Activated CD4-positive, alpha-beta memory T cell treated with anti-CD3 and anti-CD28 coated beads, Interleukin-2, amount 10 ng/mL, durations not matched to agents 7 days and 5 days (primary cell): ENCODE results near the gene MADCAM1. TPM values are rescaled to one million over a fixed set of nuclear protein-coding genes. Genes with fewer than 3 reads are reported as not detected.

Experiments used
- CTCF ChIA-PET: fragments of 350-600 bp; sonication (Branson Sonifier 250); formaldehyde crosslinking; loops from one replicate; lab custom pipeline; 2021; ENCODE audit warnings: antibody characterized with exemption, inconsistent platforms; lab: Charles Lee
- POLR2A ChIA-PET: fragments of 350-600 bp; sonication (Branson Sonifier 250); formaldehyde crosslinking; loops from one replicate; lab custom pipeline; 2021; ENCODE audit warnings: antibody characterized with exemption; lab: Charles Lee
- DNase-seq: peaks from one replicate; pipeline ENCODE4 v3.0.0-alpha.2; 2020
- H3K27ac Mint-ChIP-seq: one replicate; pipeline ENCODE4 v1.8.0; 2021; ENCODE audit warnings: mild to moderate bottlenecking, mixed read lengths
- H3K27me3 Mint-ChIP-seq: one replicate; pipeline ENCODE4 v1.8.0; 2021; ENCODE audit warnings: mixed read lengths
- H3K36me3 Mint-ChIP-seq: one replicate; pipeline ENCODE4 v1.8.0; 2021; ENCODE audit warnings: low read depth, mixed read lengths
- H3K4me1 Mint-ChIP-seq: one replicate; pipeline ENCODE4 v1.8.0; 2021; ENCODE audit warnings: mixed read lengths
- H3K4me3 Mint-ChIP-seq: one replicate; pipeline ENCODE4 v1.8.0; 2021; ENCODE audit warnings: mild to moderate bottlenecking, mixed read lengths
- H3K9me3 Mint-ChIP-seq: one replicate; pipeline ENCODE4 v1.8.0; 2021; ENCODE audit warnings: mixed read lengths
- total RNA-seq, 2 experiments: library from RNA; stranded (reverse); gene quantifications; one replicate each; pipeline ENCODE4 v1.2.3, GENCODE V29; 2021

The MADCAM1 gene
- total RNA-seq, 2 experiments from 2014 or later: 0.78 to 0.81 TPM

GRCh38 chr19:485583-486236 lies 10.6 kb upstream of the MADCAM1 start:
- POLR2A ChIA-PET: no interaction called here
- no peak overlapping the region for H3K27ac Mint-ChIP-seq
- H3K27me3 Mint-ChIP-seq: peaks cover 4% of the 10 kb centered on the region
- no peak for DNase-seq
- H3K9me3 Mint-ChIP-seq: peaks cover 16% of the 10 kb centered on the region
- H3K4me1 Mint-ChIP-seq: peaks cover 13% of the 10 kb centered on the region
- no peak overlapping the region for H3K4me3 Mint-ChIP-seq
- CTCF ChIA-PET: no interaction called here
- peaks cover 15% of the 10 kb centered on the region for H3K36me3 Mint-ChIP-seq

DNA sequence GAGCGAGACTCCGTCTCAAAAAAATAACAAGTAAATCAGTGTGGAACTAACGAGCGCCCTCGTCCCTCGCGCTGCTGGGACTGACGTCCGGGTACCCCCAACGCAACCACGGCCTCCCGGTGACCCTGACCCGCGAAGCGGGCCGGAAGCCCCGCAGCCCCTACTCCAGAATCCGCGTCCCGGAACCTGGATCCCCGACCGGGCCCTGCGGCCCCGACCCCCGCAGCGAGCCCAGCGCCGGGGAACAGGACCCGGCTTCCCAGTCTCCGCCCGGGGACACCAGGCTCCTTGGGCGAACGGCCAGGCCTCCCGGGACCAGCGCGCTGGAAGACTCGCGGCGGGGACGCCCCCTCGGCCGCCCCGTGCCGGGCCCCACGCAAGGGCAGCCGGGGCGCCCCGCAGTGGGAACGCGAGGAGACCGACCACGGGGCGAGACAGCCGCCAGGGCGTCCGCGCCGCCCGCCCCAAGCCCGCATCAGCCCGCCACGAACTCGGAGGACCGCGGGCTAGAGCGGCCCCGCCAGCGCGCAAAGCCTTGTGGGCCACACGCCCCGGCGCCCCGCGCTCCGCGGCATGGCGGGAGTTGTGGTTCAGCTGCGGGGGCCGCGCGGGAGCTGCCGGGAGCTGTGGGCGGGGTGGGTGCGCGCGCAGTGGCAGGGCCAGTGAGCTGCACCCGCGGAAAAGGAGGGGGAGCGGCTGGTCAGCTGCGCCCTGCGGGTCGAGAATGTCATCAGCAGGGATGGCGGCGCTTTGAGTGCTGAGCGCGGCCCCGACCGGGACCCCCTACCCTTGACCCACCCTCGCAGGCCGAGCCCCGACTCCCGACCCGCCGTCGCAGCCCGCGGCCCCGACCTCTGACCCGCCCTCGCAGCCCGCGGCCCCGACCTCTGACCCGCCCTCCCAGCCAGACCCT lies 7.5 kb upstream of the MADCAM1 start:
- DNase-seq: peak; percentile 93
- Mint-ChIP-seq H3K27ac (peak overlapping the region; percentile 64), H3K36me3 (peaks cover 4% of the 10 kb centered on the region), H3K4me3 (peak overlapping the region; percentile 76), H3K27me3 (peaks cover 4% of the 10 kb centered on the region), H3K4me1 (peaks cover 14% of the 10 kb centered on the region), H3K9me3 (peaks cover 5% of the 10 kb centered on the region)
- ChIA-PET CTCF (interaction anchor here (0.7 to 2.0 kb wide), 5 partner anchors 14 to 145 kb away, joined by 3 to 19 read pairs (median 8); no protein-coding TSS in a partner anchor), POLR2A (interaction anchor here (0.6 to 3.0 kb wide), 7 partner anchors 17 to 144 kb away, joined by 3 to 44 read pairs (median 3); partner anchors contain the start of genes MIER2 and TPGS1)

DNA sequence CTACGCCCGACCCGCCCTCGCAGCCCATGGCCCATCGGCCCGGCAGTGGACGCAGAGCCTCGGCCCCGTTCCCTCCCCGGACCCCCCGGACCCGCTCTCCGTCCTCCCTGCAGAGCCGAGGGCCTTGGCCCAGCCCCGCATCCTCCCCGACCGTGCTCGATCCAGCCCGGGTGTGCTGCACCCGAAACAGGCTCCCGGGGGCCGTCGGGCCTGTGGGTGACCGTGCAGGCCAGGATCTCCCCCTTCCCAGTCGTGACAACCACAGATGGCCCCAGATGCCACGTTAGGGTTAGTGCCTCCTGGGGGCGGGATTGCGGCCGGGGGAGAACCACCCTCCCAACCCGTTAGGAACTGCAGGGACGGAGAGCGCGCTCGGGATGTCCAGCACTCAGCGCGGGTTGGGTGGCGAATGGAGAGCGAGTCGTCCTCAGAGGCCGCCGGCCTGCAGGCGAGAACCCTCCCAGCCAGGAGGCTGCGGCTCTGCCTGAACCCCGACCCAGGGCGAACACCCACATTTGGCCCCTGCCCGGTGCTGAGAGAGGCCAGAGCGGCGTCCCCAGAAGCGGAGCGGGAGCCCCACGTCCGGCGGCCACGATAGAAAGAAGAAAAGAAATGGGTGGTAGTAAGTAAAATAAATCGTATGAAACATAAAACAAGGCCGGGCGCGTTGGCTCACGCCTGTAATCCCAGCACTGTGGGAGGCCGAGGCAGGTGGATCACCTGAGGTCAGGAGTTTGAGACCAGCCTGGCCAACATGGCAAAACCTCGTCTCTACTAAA lies 6.7 kb upstream of the MADCAM1 start:
- Mint-ChIP-seq H3K4me3 (peak overlapping the region; percentile 76), H3K4me1 (peaks cover 14% of the 10 kb centered on the region), H3K9me3 (peaks cover 4% of the 10 kb centered on the region), H3K27me3 (peaks cover 4% of the 10 kb centered on the region), H3K36me3 (peaks cover 4% of the 10 kb centered on the region), H3K27ac (peak overlapping the region; percentile 76)
- DNase-seq: no peak
- ChIA-PET POLR2A (interaction anchor here (0.6 to 3.0 kb wide), 7 partner anchors 16 to 145 kb away, joined by 3 to 44 read pairs (median 3); partner anchors contain the start of genes MIER2 and TPGS1), CTCF (interaction anchor here (0.7 to 2.0 kb wide), 4 partner anchors 14 to 146 kb away, joined by 3 to 19 read pairs (median 7); no protein-coding TSS in a partner anchor)

DNA sequence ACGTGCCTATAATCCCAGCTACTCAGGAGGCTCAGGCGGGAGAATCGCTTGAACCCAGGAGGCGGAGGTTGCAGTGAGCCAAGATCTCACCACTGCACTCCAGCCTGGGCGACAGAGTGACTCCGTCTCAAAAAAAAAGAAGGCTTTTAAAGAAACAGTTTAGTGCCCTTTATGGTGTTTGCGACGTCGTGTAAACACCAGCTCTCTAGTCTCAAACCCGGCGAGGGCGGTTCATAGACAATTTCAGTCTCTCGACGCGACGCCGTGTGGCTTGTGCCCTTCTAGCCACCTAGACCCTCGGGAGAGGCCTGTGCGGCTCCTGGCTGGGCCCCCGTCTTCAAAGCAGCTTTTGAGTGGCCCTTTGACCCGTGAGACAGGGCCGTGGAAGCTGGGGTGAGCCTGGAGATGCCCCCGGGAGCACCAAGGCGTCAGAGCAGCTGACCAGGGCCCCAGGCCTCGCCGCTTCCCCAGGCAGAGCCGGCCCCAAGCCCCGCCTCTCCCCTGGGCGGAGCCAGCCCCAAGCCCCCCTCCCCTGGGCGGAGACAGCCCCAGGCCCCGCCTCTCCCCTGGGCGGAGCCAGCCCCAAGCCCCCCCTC lies 5.0 kb upstream of the MADCAM1 start:
- Mint-ChIP-seq H3K4me1 (peaks cover 14% of the 10 kb centered on the region), H3K36me3 (peaks cover 4% of the 10 kb centered on the region), H3K9me3 (peaks cover 4% of the 10 kb centered on the region), H3K27ac (no peak overlapping the region), H3K27me3 (peaks cover 4% of the 10 kb centered on the region), H3K4me3 (no peak overlapping the region)
- no peak for DNase-seq
- ChIA-PET CTCF (interaction anchor here (0.9 to 1.7 kb wide), 4 partner anchors 14 to 20 kb away, joined by 3 to 6 read pairs (median 4); no protein-coding TSS in a partner anchor), POLR2A (no interaction called here)

GRCh38 chr19:492091-492531 lies 4.2 kb upstream of the MADCAM1 start:
- H3K4me3 Mint-ChIP-seq: no peak overlapping the region
- H3K27me3 Mint-ChIP-seq: peaks cover 4% of the 10 kb centered on the region
- peak; percentile 45 for DNase-seq
- peaks cover 4% of the 10 kb centered on the region for H3K36me3 Mint-ChIP-seq
- peaks cover 4% of the 10 kb centered on the region for H3K9me3 Mint-ChIP-seq
- H3K27ac Mint-ChIP-seq: no peak overlapping the region
- ChIA-PET POLR2A (no interaction called here), CTCF (interaction anchor here (0.9 kb wide), 1 partner anchor 15 kb away, joined by 4 read pairs; no protein-coding TSS in a partner anchor)
- H3K4me1 Mint-ChIP-seq: peaks cover 14% of the 10 kb centered on the region

- Mint-ChIP-seq H3K27ac (no peak overlapping the region), H3K4me3 (no peak overlapping the region), H3K27me3 (peaks cover 9% of the 10 kb centered on the region), H3K36me3 (peaks cover 2% of the 10 kb centered on the region), H3K4me1 (peaks cover 9% of the 10 kb centered on the region), H3K9me3 (peaks cover 4% of the 10 kb centered on the region)
- ChIA-PET CTCF (interaction anchor here (2.6 kb wide), 1 partner anchor 13 kb away, joined by 14 read pairs; no protein-coding TSS in a partner anchor), POLR2A (interaction anchor here (3.9 kb wide), 1 partner anchor 13 kb away, joined by 25 read pairs; the partner anchor contains the start of gene TPGS1)
- DNase-seq: no peak
Observed at GRCh38 chr19:493391-494170, 2.7 kb upstream of the MADCAM1 start.

- no peak for DNase-seq
- Mint-ChIP-seq H3K9me3 (peaks cover 4% of the 10 kb centered on the region), H3K27me3 (peaks cover 14% of the 10 kb centered on the region), H3K36me3 (peaks cover 1% of the 10 kb centered on the region), H3K27ac (no peak overlapping the region), H3K4me1 (peaks cover 10% of the 10 kb centered on the region), H3K4me3 (no peak overlapping the region)
- CTCF ChIA-PET: interaction anchor here (2.1 to 2.6 kb wide), 2 partner anchors 12 to 16 kb away, joined by 10 to 14 read pairs; no protein-coding TSS in a partner anchor
- POLR2A ChIA-PET: interaction anchor here (1.3 to 3.9 kb wide), 2 partner anchors 12 to 16 kb away, joined by 4 to 25 read pairs; partner anchors contain the start of gene TPGS1
Observed at GRCh38 chr19:494171-495080, 1.9 kb upstream of the MADCAM1 start.

- ChIA-PET POLR2A (interaction anchor here (1.3 to 3.9 kb wide), 2 partner anchors 11 to 15 kb away, joined by 4 to 25 read pairs; partner anchors contain the start of gene TPGS1), CTCF (interaction anchor here (0.8 to 2.6 kb wide), 4 partner anchors 10 to 37 kb away, joined by 3 to 14 read pairs (median 7); no protein-coding TSS in a partner anchor)
- Mint-ChIP-seq H3K27ac (no peak overlapping the region), H3K36me3 (no peaks in the 10 kb centered on the region), H3K9me3 (peaks cover 4% of the 10 kb centered on the region), H3K4me3 (no peak overlapping the region), H3K4me1 (peaks cover 5% of the 10 kb centered on the region), H3K27me3 (peaks cover 17% of the 10 kb centered on the region)
- no peak for DNase-seq
Observed at GRCh38 chr19:495081-495401, 1.2 kb upstream of the MADCAM1 start.

GRCh38 chr19:495402-496111 lies 729 bp upstream of the MADCAM1 start:
- CTCF ChIA-PET: interaction anchor here (0.8 to 2.6 kb wide), 4 partner anchors 9 to 37 kb away, joined by 3 to 14 read pairs (median 7); no protein-coding TSS in a partner anchor
- POLR2A ChIA-PET: interaction anchor here (1.3 to 3.9 kb wide), 2 partner anchors 11 to 15 kb away, joined by 4 to 25 read pairs; partner anchors contain the start of gene TPGS1
- Mint-ChIP-seq H3K36me3 (no peaks in the 10 kb centered on the region), H3K4me1 (peaks cover 5% of the 10 kb centered on the region), H3K27ac (no peak overlapping the region), H3K4me3 (no peak overlapping the region), H3K27me3 (peaks cover 17% of the 10 kb centered on the region), H3K9me3 (peaks cover 4% of the 10 kb centered on the region)
- peak; percentile 67 for DNase-seq

DNA sequence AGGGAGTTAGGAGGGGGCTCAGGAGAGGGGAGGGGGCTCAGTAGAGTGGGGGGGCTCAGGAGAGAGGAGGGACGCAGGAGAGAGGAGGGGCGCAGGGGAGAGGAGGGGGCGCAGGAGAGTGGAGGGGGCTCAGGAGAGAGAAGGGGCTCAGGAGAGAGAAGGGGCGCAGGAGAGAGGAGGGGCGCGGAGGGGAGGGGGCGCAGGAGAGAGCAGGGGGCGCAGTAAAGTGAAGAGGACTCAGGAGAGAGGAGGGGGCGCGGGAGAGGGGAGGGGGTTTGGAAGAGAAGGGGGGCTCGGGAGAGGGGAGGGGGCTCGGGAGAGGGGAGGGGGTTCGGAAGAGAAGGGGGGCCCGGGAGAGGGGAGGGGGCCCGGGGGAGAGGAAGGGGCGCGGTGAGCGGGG lies 700 bp downstream of the MADCAM1 start:
- Mint-ChIP-seq H3K27me3 (peaks cover 17% of the 10 kb centered on the region), H3K4me1 (peaks cover 6% of the 10 kb centered on the region), H3K9me3 (peaks cover 4% of the 10 kb centered on the region), H3K27ac (no peak overlapping the region), H3K4me3 (no peak overlapping the region), H3K36me3 (no peaks in the 10 kb centered on the region)
- ChIA-PET CTCF (no interaction called here), POLR2A (no interaction called here)
- DNase-seq: no peak
